ENCODE data around the gene ST8SIA6. TPM values are rescaled to one million over a fixed set of nuclear protein-coding genes. Genes with fewer than 3 reads are reported as not detected.
"Not testable (repeated sequence)": the region's sequence is repeated elsewhere in the genome, so short reads cannot be mapped to it uniquely, and the experiment has no call there.

The ST8SIA6 gene
- total and polyA plus RNA-seq, 8 donors = 3.3 to 13.3 (median 8.8) TPM

- no peak for ATAC-seq
- intact Hi-C loops (cut with DNase I) = no loop called here
- no peaks in the 10 kb centered on the region for H3K9me3 ChIP-seq
- H3K4me1 ChIP-seq = no peaks in the 10 kb centered on the region
- no peaks in the 10 kb centered on the region for H3K27me3 ChIP-seq
- H3K4me3 ChIP-seq = no peak overlapping the region
- no peak overlapping the region for H3K27ac ChIP-seq
- H3K36me3 ChIP-seq = no peaks in the 10 kb centered on the region
- TF ChIP-seq CTCF (IDR thresholded peaks at IDR 0.05) = no peak
- DNase-seq = no peak
Observed at GRCh38 chr10:17330501-17330900, 123.9 kb downstream of the ST8SIA6 start.

GRCh38 chr10:17326377-17326776, 128.0 kb downstream of the ST8SIA6 start:
- Histone ChIP-seq H3K4me3 (no peak overlapping the region), H3K9me3 (no peaks in the 10 kb centered on the region), H3K36me3 (no peaks in the 10 kb centered on the region), H3K4me1 (no peaks in the 10 kb centered on the region), H3K27ac (no peak overlapping the region), H3K27me3 (no peaks in the 10 kb centered on the region)
- ATAC-seq (no peak), DNase-seq (no peak)
- intact Hi-C loops (cut with DNase I) = no loop called here
- no peak for TF ChIP-seq CTCF (IDR thresholded peaks at IDR 0.05)

DNA sequence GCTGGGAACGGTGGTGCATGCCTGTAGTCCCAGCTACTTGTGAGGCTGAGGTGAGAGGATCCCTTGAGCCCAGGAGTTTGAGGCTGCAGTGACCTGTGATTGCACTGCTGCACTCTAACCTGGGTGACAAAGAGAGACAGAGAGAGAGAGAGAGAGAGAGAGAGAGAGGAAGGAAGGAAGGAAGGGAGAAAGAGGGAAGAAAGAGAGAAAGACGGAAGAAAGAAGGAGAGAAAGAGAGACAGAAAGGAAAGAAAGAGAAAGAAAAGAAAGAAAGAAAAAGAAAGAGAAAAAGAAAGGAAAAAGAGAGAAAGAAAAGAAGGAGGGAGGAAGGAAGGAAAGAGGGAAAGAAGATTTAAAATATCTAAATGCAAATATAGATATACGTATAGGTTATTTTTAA, 132.4 kb downstream of the ST8SIA6 start:
- DNase-seq; intact Hi-C loops (cut with DNase I); H3K27me3 ChIP-seq; H3K36me3 ChIP-seq; H3K4me1 ChIP-seq; H3K4me3 ChIP-seq; H3K27ac ChIP-seq; ATAC-seq; H3K9me3 ChIP-seq: not testable (repeated sequence)

- Histone ChIP-seq H3K36me3 (no peaks in the 10 kb centered on the region), H3K27ac (no peak overlapping the region), H3K4me3 (no peak overlapping the region), H3K27me3 (no peaks in the 10 kb centered on the region), H3K9me3 (no peaks in the 10 kb centered on the region), H3K4me1 (no peaks in the 10 kb centered on the region)
- no peak for TF ChIP-seq CTCF (IDR thresholded peaks at IDR 0.05)
- DNase-seq = no peak
- intact Hi-C loops (cut with DNase I) = no loop called here
- ATAC-seq = no peak
Observed at GRCh38 chr10:17316488-17317170, 137.8 kb downstream of the ST8SIA6 start.

- no peak overlapping the region for H3K4me3 ChIP-seq
- DNase-seq (no peak), ATAC-seq (no peak)
- H3K27me3 ChIP-seq = no peaks in the 10 kb centered on the region
- no peaks in the 10 kb centered on the region for H3K4me1 ChIP-seq
- H3K36me3 ChIP-seq = no peaks in the 10 kb centered on the region
- no peaks in the 10 kb centered on the region for H3K9me3 ChIP-seq
- intact Hi-C loops (cut with DNase I) = no loop called here
- no peak for TF ChIP-seq CTCF (IDR thresholded peaks at IDR 0.05)
- no peak overlapping the region for H3K27ac ChIP-seq
Observed at GRCh38 chr10:17309435-17309834, 145.0 kb downstream of the ST8SIA6 start.

DNA sequence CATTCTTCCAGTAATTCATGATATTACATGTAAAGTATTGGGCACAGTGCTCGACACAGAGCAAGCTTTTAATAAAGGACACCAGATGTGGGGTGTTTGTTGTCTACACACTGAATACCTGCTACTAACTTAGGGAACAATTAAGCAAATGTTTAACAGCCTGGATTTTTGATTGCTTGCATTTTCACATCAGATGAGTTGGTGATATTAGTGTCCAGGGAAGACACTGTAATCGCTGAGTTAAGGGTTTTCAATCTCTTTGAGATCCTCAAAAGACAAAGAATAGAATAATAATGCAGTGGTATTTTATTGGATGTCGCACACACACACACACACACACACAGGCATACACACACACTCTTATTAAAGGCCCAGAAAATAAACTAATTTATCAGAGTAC, 147.3 kb downstream of the ST8SIA6 start:
- no peaks in the 10 kb centered on the region for H3K27me3 ChIP-seq
- H3K27ac ChIP-seq = no peak overlapping the region
- TF ChIP-seq CTCF (IDR thresholded peaks at IDR 0.05) = no peak
- DNase-seq = no peak
- no peaks in the 10 kb centered on the region for H3K36me3 ChIP-seq
- ATAC-seq = no peak
- H3K9me3 ChIP-seq = no peaks in the 10 kb centered on the region
- H3K4me3 ChIP-seq = no peak overlapping the region
- intact Hi-C loops (cut with DNase I) = no loop called here
- no peaks in the 10 kb centered on the region for H3K4me1 ChIP-seq

All from left lung (tissue), 10 donors.